ENCODE results near the gene NTSR2.
"Not testable (repeated sequence)": the region's sequence is repeated elsewhere in the genome, so short reads cannot be mapped to it uniquely, and the experiment has no call there.

NTSR2 gene

GRCh38 chr2:11679486-11680181, 9.6 kb upstream of the NTSR2 start:
- DNase-seq, result no peak

DNA sequence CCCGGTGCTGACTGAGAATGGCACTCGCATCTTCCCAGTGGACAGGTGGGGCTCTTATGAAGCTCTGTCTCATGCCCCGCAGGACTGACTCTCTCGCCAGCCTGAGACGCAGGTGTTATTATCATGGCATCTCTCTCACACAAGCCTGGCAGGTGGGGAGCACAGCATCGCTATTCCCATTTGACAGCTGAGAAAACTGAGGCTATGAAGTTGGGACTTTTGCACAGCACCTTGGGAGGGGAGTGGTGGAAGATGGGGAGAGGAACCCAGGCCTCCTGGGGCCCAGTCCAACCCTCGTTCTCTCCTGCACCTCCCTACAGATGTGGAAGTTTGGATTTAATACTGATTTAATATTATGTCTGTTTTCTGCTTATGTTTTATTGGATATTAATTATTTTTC, 9.0 kb upstream of the NTSR2 start:
- no peak for DNase-seq

DNA sequence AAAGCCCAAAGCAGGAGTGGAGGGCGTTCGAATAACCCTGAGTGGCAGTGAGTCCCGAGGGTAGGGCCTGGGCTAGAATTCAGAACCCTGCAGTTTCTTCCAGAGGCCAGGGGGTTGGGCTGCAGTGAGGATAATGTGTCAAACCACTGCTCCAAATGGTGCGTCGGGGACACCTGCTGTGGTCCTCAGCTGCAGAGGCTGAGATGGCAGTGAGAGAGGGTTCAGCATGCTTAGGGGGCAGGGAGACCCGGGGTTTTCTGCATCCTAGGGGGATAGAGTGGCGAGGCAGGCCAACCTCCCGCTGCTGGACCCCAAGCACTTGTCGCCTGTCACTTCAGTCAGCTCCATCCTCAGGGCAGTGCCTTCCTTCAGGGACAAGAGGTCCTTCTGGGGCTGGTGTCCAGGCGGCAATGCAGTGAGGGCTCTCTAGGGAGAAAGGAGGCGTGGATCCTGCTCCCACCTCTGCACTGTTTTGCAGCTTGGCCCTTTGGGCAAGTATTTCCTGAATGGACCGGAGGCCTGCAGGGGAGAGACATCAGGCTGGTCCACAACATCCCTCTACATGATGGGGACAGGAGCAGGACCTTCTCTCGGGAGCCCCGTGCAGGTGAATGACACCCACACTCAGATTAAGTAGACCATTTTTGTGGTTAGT, 8.4 kb upstream of the NTSR2 start:
- no peak for DNase-seq

- DNase-seq, result no peak
Measured at GRCh38 chr2:11677136-11678055, 7.4 kb upstream of the NTSR2 start.

DNA sequence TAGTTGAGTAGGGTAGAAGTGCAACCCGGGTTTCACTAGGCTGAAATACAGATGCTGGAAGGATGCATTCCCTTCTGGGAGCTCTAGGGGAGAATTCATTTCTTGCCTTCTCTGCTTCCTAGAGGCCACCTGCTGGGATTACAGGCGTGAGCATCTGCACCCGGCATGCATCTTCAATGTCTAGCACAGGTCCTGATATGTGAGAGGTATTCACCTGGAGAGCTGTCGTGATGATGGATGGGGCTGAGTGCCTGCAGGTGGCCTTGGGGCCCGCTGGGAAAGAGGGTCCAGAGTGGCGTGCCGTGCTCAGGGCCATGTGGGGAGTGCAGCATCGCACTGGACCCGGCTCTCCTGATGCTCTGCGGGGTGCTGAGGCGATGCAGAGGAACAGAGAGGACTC, 6.6 kb upstream of the NTSR2 start:
- DNase-seq, result no peak

GRCh38 chr2:11675423-11676112, 5.6 kb upstream of the NTSR2 start:
- no peak for DNase-seq

DNA sequence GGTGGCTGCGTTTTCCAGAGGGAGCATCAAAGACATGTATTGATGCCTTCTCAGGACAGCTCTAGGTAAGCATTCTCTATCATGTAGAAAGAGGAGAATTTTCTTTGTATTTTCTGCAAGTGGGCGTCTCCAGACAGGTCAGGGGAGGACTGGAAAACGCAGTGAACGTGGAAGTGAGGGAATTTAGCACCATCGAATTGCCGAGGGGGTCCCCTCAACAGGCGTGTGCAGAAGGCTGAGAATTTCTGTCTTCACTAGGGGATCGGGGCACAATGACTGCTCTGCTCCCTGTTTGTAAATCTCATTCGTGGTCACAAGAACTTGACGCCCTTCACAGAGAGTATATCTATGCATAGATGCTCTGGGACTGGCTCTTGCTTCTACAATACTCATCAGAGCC, 5.0 kb upstream of the NTSR2 start:
- no peak for DNase-seq

DNA sequence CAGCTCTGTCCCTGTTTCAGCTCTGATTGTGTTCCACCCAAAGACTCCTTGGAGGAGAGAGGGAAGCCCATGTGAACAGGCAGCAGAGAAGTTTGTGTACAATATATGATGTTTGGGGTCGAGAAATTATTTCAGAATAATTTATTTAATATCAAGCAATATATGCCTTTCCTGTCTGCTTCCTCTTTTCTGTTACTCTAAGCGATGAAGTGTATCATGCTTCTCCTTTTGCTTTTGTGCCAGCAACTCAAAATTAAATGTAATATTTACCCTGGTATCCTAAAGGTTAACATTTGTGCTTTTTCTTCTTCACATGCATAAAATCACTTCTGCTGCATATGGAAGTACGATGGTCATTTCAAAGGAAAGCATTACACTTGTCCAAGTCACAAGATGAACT, 2.4 kb upstream of the NTSR2 start:
- DNase-seq, result no peak

GRCh38 chr2:11667866-11668637, 1.9 kb downstream of the NTSR2 start:
- no peak for DNase-seq

DNA sequence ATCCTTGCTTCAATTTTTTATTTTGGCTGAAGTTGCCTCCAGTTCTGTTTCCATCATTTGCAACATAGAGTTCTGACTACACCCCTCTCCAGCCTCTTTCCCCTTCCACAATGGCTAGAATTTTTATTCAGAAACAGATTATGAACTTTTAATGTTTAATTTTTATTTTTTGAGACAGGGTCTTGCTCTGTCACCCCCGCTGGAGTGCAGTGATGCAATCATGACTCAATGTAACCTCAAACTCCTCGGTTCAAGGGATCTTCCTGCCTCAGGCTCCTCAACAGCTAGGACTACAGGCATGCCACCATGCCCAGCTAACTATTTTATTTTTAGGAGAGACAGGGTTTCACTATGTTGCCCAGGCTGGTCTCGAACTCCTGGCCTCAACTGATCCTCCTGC, 2.8 kb downstream of the NTSR2 start:
- DNase-seq, result no peak

DNA sequence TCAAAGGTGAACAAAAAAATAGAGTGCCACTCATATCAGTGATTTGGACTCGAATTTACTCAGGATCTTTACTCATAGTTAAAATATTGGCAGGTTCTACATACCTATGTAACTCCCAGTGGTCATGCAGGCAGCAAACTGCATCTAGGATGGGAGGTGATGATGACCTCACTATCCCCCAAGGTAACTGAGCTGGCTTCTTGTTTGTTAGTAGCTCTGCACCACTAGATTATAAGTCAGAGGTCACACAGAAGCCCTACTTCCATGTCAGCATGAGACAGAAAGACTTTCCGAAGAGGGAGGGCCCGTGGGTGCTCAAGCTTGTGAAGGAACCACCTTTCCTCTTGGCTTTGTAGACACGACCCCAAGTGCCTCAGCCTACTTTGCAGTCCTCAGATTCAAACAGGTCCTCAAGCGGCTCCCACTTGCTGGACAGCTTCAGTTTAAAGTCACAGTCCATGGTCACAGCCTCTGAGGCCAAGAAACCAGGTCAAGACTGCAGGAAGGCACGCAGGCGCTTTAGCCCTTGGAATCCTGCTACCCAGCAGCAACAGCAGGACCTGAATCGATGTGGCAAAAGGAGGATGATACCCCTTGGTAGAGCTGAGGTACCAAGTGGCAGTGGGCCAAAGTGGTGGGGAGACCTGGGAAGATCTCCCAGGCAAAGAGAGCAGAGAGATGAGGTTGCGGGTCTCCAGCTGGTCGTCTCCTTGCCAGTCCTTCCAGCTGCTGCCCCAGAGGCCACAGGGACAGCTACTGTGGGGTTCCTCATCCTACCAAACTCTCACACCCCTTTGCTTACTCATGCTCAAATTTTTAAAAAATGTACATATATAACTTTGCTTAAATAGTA, 4.3 kb downstream of the NTSR2 start:
- DNase-seq, result no peak

GRCh38 chr2:11665028-11665427, 5.0 kb downstream of the NTSR2 start:
- no peak for DNase-seq

DNA sequence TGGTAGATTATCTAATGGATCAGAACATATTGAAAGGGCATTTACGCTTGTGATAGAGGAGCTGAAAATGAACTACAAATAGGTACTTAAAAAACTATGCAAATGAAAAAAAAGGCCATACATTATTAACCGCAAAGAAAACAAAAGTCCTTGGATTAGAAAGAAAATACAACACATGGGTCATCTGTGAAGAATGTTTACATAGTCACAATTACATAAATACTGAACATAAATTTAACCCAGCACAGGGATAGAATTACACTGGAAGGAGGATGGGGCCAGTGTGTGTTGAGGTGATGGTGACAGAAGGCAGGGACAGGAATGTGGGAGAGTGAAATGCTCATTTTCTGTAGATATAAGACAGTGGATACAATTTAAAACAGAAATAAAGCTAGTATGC, 6.6 kb downstream of the NTSR2 start:
- DNase-seq, result no peak

GRCh38 chr2:11662882-11663281, 7.1 kb downstream of the NTSR2 start:
- no peak for DNase-seq

DNA sequence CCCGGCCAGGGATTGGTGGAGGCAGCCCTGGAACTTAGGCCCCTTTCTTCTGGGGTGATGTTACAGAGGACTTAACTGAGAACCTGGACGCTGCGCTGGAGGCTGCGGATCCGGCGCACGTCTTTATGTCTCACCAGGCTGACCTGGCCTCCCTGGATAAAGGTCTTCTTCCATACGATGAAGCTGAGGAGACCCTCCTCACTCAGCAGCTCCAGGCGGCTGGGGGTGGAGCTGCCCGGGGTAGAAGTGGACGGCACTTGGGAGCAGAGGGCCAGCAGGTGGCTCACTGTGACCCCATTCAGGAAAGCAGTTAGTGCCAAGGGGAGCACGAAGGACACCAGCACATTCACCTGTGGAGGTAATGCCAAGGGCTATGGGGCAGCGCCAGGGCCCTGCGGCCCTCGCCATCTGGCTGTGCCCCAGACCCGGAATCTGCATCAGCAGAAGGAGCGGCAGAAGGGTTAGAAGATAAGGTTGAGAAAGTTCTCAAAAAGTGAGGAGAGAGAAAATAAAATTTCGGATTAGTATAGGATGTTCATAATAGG, 8.0 kb downstream of the NTSR2 start:
- no peak for DNase-seq

GRCh38 chr2:11660396-11660795, 9.6 kb downstream of the NTSR2 start:
- not testable (repeated sequence) for DNase-seq

- DNase-seq, result no peak
Measured at GRCh38 chr2:11659851-11660250, 10.1 kb downstream of the NTSR2 start.

DNA sequence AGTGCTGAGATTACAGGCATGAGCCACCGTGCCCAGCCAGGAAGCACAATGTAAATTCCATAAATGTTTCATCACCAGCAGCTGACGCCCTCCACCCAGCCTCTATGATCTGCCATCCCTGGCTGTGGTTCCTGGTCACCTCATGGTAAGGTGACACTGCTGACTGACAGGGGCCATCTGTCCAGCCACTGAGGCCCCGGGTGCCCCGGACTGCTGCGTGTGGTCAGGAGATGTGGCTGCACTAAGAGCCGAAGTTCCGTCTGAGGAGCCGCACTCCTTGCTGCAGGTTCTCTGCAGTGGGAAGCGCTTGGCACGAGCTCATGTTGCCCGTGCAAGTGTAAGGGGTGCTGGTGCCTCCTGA, 10.9 kb downstream of the NTSR2 start:
- DNase-seq, result no peak

- no peak for DNase-seq
Measured at GRCh38 chr2:11658208-11659114, 11.5 kb downstream of the NTSR2 start.

GRCh38 chr2:11657646-11658045, 12.3 kb downstream of the NTSR2 start:
- DNase-seq, result no peak
